ENCODE data around the gene MACC1.

The MACC1 gene

DNA sequence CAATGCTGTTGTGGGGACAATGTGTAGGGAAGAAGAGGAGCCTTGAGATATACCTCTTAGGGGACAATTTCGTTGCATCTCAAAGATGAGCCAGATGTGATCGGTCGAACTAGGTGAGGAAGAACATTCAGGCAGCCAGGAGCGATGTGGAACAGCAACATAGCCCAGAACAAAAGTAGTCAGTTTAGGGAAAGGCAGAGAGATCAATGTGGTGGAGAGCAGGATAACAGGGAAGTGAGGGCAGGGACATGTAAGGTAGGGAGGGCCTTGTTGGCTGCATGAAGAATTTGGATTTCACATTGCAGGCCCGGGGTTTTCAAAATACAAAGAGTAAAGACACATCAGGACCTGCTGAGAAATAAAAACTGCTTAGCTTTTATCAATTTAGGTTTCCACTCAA, 29.1 kb upstream of the MACC1 start:
- no peak for TF ChIP-seq CTCF (conservative IDR thresholded peaks at IDR 0.05; ENCODE audit: control insufficient read depth, insufficient read depth, low read depth, low read length)
- no peak for DNase-seq (ENCODE audit: low read depth)

GRCh38 chr7:20244334-20245120, 27.3 kb upstream of the MACC1 start:
- no peak for TF ChIP-seq CTCF (conservative IDR thresholded peaks at IDR 0.05; ENCODE audit: control insufficient read depth, insufficient read depth, low read depth, low read length)
- H3K4me3 ChIP-seq (ENCODE audit: control insufficient read depth, low read depth, low read length) = no peak overlapping the region

More for the DNA sequence above, 29.1 kb upstream of the MACC1 start:
- no peak overlapping the region for H3K4me3 ChIP-seq (ENCODE audit: control insufficient read depth, low read depth, low read length)

GRCh38 chr7:20241911-20242261, 24.7 kb upstream of the MACC1 start:
- no peak for TF ChIP-seq CTCF (conservative IDR thresholded peaks at IDR 0.05; ENCODE audit: control insufficient read depth, insufficient read depth, low read depth, low read length)
- H3K4me3 ChIP-seq (ENCODE audit: control insufficient read depth, low read depth, low read length) = no peak overlapping the region
- no peak for DNase-seq (ENCODE audit: low read depth)

More at GRCh38 chr7:20244334-20245120, 27.3 kb upstream of the MACC1 start:
- no peak for DNase-seq (ENCODE audit: low read depth)

DNA sequence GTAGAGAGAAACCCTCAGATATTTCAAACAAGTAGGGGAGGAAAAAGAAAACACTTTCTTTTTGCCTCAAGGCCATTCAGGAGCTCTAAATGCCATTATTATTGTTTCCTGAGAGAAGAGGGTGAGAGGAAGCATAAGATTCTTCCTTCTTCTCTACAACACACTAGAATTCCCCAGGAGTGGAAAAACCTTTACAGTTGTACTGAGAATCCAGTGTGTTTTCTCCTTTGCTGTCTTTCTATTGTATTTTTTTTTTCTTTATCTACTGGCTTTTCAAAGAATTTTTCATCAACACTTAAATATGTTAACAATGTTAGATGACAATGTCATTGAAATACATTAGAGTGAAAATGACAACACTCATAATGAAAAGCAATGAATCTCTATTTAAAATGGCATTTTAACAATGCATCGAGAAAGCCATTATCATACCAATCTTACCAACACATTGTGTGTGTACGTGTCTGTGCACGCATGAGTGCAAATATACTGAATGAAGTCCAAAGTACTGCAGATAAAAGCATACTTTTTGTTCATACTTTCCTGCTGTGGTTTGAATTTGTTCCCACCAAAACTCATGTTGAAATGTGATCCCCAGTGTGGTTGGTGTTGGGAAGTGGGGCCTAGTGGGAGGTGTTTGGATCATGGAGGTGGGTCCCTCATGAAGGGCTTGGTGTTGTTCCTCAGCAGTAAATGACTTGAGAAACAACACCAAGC, 24.2 kb upstream of the MACC1 start:
- DNase-seq (ENCODE audit: low read depth) = no peak
- H3K4me3 ChIP-seq (ENCODE audit: control insufficient read depth, low read depth, low read length) = no peak overlapping the region
- TF ChIP-seq CTCF (conservative IDR thresholded peaks at IDR 0.05; ENCODE audit: control insufficient read depth, insufficient read depth, low read depth, low read length) = no peak

- no peak for TF ChIP-seq CTCF (conservative IDR thresholded peaks at IDR 0.05; ENCODE audit: control insufficient read depth, insufficient read depth, low read depth, low read length)
- no peak for DNase-seq (ENCODE audit: low read depth)
- H3K4me3 ChIP-seq (ENCODE audit: control insufficient read depth, low read depth, low read length) = no peak overlapping the region
These were observed 23.1 kb upstream of the MACC1 start for GRCh38 chr7:20240080-20240926.

DNA sequence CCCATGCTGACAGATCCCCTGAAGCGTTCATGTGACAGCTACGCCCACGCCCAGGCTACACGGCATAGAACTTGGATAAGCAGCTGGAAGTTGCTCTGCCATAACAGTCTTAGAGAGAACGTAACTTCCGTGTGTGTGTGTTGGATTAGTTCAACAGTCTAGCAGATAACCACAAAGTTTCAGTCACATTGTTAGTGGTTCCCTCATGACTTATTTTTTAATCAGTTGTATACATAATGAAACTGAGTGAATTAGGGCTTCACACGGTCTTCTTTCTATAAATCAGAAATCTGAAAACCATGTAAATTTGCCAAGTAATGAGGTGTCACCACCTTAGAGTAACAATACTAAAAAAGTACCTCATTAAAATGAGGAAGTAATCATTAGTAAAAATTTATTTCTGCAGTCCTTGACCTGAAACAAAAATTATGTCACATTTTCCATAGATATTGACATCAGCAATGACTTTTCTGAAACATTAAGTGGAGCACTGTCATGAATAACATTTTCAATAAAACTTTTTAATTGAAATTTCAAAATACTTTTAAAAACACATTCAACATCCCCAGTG, 21.7 kb upstream of the MACC1 start:
- H3K4me3 ChIP-seq (ENCODE audit: control insufficient read depth, low read depth, low read length) = no peak overlapping the region
- no peak for TF ChIP-seq CTCF (conservative IDR thresholded peaks at IDR 0.05; ENCODE audit: control insufficient read depth, insufficient read depth, low read depth, low read length)
- no peak for DNase-seq (ENCODE audit: low read depth)

Measured in fibroblast of mammary gland (primary cell).